Measurements from ENCODE around the gene BAHCC1. TPM values are rescaled to one million over a fixed set of nuclear protein-coding genes. Genes with fewer than 3 reads are reported as not detected.

BAHCC1 gene
- total and polyA plus RNA-seq, 2 of the 4 experiments (the other 2 are of a cell fraction), result 0.36 to 7.8 TPM

DNA sequence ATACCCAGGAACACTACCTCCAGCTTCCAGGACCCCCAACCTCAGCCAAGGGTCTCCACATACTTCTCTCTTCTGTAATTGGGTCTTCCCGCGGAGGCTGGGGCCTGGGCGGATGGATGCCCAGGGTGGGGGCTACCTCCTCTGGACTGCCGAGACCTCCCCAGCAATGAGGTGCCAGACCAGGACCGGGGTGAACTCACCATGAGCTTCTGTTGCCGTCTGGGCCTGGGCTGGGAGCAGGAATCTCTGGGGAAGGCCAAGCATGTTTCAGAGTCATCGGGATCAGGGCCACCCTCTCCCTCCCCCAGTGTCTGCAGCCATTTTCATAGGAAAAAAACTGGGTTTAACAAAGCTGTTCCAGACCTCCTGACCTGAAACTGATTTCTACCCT lies 10.3 kb upstream of the BAHCC1 start:
- Histone ChIP-seq H2BK5ac (ENCODE audit: low read depth, low read length, poor library complexity, severe bottlenecking) (no peak overlapping the region), H2BK20ac (ENCODE audit: low read depth, low read length) (no peak overlapping the region), H3K9me3 (ENCODE audit: control insufficient read depth, insufficient read depth, low read length) (no peaks in the 10 kb centered on the region), H3K9me1 (ENCODE audit: insufficient read depth, low read length) (0 out of 2 replicates have a peak, but pooled peaks cover 4% of the 10 kb centered on the region), H4K20me1 (ENCODE audit: insufficient read depth, low read length) (no peaks in the 10 kb centered on the region; the same call in 1 of the 2 replicates), H3K4me2 (ENCODE audit: low read depth, low read length) (no peak overlapping the region), H3K36me3 (ENCODE audit: control insufficient read depth, insufficient read depth, low read length) (no peaks in the 10 kb centered on the region), H4K91ac (ENCODE audit: insufficient read depth, low read depth, low read length) (no peak overlapping the region), H3K4me3 (ENCODE audit: insufficient read depth, low read depth, low read length) (no peak overlapping the region), H2AK5ac (ENCODE audit: low read depth, low read length) (no peak overlapping the region; the same call in 1 of the 2 replicates), H3K27ac (ENCODE audit: insufficient read depth, low read length) (no peak overlapping the region), H3K4ac (ENCODE audit: low read depth, low read length) (no peak overlapping the region), H2BK15ac (ENCODE audit: low read depth, low read length) (no peak overlapping the region), H3K27me3 (ENCODE audit: control insufficient read depth, insufficient read depth, low read length) (peaks cover 7% of the 10 kb centered on the region; the same call in 1 of the 2 replicates), H2AFZ (replicated peaks; ENCODE audit: low read length, poor library complexity) (peak overlapping the region; percentile 63), H2AK9ac (replicated peaks; ENCODE audit: low read depth, low read length, poor library complexity) (peak overlapping the region; percentile 1), H3K14ac (replicated peaks; ENCODE audit: low read depth, low read length) (no peak overlapping the region), H3K56ac (ENCODE audit: extremely low read depth, insufficient read depth, low read length) (no peak overlapping the region), H3K18ac (ENCODE audit: low read depth, low read length) (no peak overlapping the region), H3K4me1 (ENCODE audit: control insufficient read depth, insufficient read depth, low read length) (peaks cover 9% of the 10 kb centered on the region; the same call in 1 of the 2 replicates), H3K9ac (ENCODE audit: low read depth, low read length) (no peak overlapping the region), H4K8ac (ENCODE audit: low read depth in 2 of 2, low read length in 2 of 2) (no peak overlapping the region), H2BK120ac (ENCODE audit: low read depth, low read length) (no peak overlapping the region), H4K5ac (ENCODE audit: low read depth, low read length) (no peak overlapping the region), H3K23ac (ENCODE audit: low read depth, low read length) (peak overlapping the region; percentile 49; the same call in 1 of the 2 replicates), H3K79me1 (ENCODE audit: low read depth in 1 of 2, low read length in 2 of 2) (peaks cover 5 to 31% of the 10 kb centered on the region in 2 experiments; a peak in 2 of 4 replicates)
- ChIA-PET CTCF (interaction anchor here (0.8 to 0.9 kb wide), 2 partner anchors 24 to 100 kb away, joined by 3 to 8 read pairs; no protein-coding TSS in a partner anchor), POLR2A (ENCODE audit: unreplicated experiment) (interaction anchor here (0.5 kb wide), 1 partner anchor 13 kb away, joined by 3 read pairs; no protein-coding TSS in a partner anchor)
- intact Hi-C loops (cut with micrococcal nuclease), result no loop called here
- DNase-seq, result no peak
- TF ChIP-seq, protein P1, sequence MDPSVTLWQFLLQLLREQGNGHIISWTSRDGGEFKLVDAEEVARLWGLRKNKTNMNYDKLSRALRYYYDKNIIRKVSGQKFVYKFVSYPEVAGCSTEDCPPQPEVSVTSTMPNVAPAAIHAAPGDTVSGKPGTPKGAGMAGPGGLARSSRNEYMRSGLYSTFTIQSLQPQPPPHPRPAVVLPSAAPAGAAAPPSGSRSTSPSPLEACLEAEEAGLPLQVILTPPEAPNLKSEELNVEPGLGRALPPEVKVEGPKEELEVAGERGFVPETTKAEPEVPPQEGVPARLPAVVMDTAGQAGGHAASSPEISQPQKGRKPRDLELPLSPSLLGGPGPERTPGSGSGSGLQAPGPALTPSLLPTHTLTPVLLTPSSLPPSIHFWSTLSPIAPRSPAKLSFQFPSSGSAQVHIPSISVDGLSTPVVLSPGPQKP (IDR thresholded peaks at IDR 0.05; ENCODE audit: borderline replicate concordance, low read depth, low read length), result no peak
- TF ChIP-seq CHD1 (IDR thresholded peaks at IDR 0.05; ENCODE audit: low read depth, low read length) (no peak), CEBPB (IDR thresholded peaks at IDR 0.05; ENCODE audit: low read depth, low read length) (no peak), POLR2A (IDR thresholded peaks at IDR 0.05; ENCODE audit: low read depth, low read length) (no peak), NFE2L2 (IDR thresholded peaks at IDR 0.05; ENCODE audit: low read depth, low read length) (no peak), MXI1 (IDR thresholded peaks at IDR 0.05; ENCODE audit: borderline replicate concordance, low read depth, low read length) (no peak), RCOR1 (IDR thresholded peaks at IDR 0.05; ENCODE audit: insufficient replicate concordance, low read length) (no peak), MAZ (IDR thresholded peaks at IDR 0.05; ENCODE audit: borderline replicate concordance, low read depth, low read length) (no peak), BHLHE40 (IDR thresholded peaks at IDR 0.05; ENCODE audit: low read depth, low read length) (no peak), SMC3 (IDR thresholded peaks at IDR 0.05; ENCODE audit: low read depth, low read length) (no peak), FOS (IDR thresholded peaks at IDR 0.05; ENCODE audit: low read depth, low read length) (no peak), RFX5 (IDR thresholded peaks at IDR 0.05; ENCODE audit: low read depth, low read length) (no peak), MAFK (IDR thresholded peaks at IDR 0.05; ENCODE audit: low read depth, low read length) (no peak), RAD21 (IDR thresholded peaks at IDR 0.05; ENCODE audit: low read length) (no peak)
- TF ChIP-seq, protein P2, sequence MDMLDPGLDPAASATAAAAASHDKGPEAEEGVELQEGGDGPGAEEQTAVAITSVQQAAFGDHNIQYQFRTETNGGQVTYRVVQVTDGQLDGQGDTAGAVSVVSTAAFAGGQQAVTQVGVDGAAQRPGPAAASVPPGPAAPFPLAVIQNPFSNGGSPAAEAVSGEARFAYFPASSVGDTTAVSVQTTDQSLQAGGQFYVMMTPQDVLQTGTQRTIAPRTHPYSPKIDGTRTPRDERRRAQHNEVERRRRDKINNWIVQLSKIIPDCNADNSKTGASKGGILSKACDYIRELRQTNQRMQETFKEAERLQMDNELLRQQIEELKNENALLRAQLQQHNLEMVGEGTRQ (IDR thresholded peaks at IDR 0.05; ENCODE audit: low read depth, low read length), result no peak
- TF ChIP-seq, protein P3, sequence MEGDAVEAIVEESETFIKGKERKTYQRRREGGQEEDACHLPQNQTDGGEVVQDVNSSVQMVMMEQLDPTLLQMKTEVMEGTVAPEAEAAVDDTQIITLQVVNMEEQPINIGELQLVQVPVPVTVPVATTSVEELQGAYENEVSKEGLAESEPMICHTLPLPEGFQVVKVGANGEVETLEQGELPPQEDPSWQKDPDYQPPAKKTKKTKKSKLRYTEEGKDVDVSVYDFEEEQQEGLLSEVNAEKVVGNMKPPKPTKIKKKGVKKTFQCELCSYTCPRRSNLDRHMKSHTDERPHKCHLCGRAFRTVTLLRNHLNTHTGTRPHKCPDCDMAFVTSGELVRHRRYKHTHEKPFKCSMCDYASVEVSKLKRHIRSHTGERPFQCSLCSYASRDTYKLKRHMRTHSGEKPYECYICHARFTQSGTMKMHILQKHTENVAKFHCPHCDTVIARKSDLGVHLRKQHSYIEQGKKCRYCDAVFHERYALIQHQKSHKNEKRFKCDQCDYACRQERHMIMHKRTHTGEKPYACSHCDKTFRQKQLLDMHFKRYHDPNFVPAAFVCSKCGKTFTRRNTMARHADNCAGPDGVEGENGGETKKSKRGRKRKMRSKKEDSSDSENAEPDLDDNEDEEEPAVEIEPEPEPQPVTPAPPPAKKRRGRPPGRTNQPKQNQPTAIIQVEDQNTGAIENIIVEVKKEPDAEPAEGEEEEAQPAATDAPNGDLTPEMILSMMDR (conservative IDR thresholded peaks at IDR 0.05; ENCODE audit: low read depth, low read length), result no peak
- dilution Hi-C loops (cut with HindIII; ENCODE audit: low sequenced_read_pairs, unreplicated experiment), result no loop called here
- no TSS peak for BruUV-seq (replicated peaks)
- no peak for ATAC-seq (ENCODE audit: low read depth)
- in situ Hi-C loops (cut with MboI; ENCODE audit: low sequenced_read_pairs), result no loop called here
- WGBS, 2 experiments (ENCODE audit: extremely low coverage in 2 of 2, insufficient read length in 1 of 2), result 96% methylated on average over 6 of the region's 7 CpGs; no CpG with 5 or more reads in 1 of the 2 experiments
